Kidney (tissue), 14 donors: ENCODE measurements around the gene EME1. TPM values are rescaled to one million over a fixed set of nuclear protein-coding genes. Genes with fewer than 3 reads are reported as not detected.

Experiments
- DNase-seq, 5 donors: peaks; one replicate each; pipeline ENCODE4 v3.0.0-alpha.2; 2013 to 2020
- FAIRE-seq: peaks from 2 replicates; lab custom pipeline; 2012; peaks lifted over from hg19 to GRCh38; lab: Jason Lieb, UNC
- H3K27ac ChIP-seq, 2 donors: one replicate each; pipeline ENCODE4 v1.7.0; 2013; ENCODE audit warnings: low read depth in 2 of 2, low read length in 2 of 2, inconsistent platforms in 1 of 2
- H3K27me3 ChIP-seq: one replicate; pipeline ENCODE4 v1.7.1; 2013; ENCODE audit warnings: low read length, inconsistent platforms; ENCODE audit not compliant: control insufficient read depth, insufficient read depth
- H3K36me3 ChIP-seq, 3 donors: one replicate each; pipeline versions ENCODE4 v1.7.0 to v1.7.1; 2013; ENCODE audit warnings: low read length in 3 of 3, control low read depth in 1 of 3, inconsistent platforms in 1 of 3; ENCODE audit not compliant: insufficient read depth in 3 of 3, control insufficient read depth in 2 of 3
- H3K4me1 ChIP-seq, 3 donors: one replicate each; pipeline versions ENCODE4 v1.7.0 to v1.7.1; 2013; ENCODE audit warnings: low read length in 3 of 3, inconsistent platforms in 1 of 3, low read depth in 1 of 3; ENCODE audit not compliant: control insufficient read depth in 2 of 3, insufficient read depth in 2 of 3
- H3K4me3 ChIP-seq, 3 donors: one replicate each; pipeline versions ENCODE4 v1.7.0 to v1.8.1; 2013; ENCODE audit warnings: low read length in 3 of 3, control low read depth in 1 of 3, inconsistent platforms in 1 of 3
- H3K9ac ChIP-seq, 3 donors: one replicate each; pipeline versions ENCODE4 v1.7.0 to v1.7.1; 2013; ENCODE audit warnings: low read length in 3 of 3, control low read depth in 1 of 3, inconsistent platforms in 1 of 3
- H3K9me3 ChIP-seq, 3 donors: one replicate each; pipeline versions ENCODE4 v1.7.0 to v1.7.1; 2013; ENCODE audit warnings: low read length in 3 of 3, control low read depth in 1 of 3, inconsistent platforms in 1 of 3; ENCODE audit not compliant: control insufficient read depth in 2 of 3, insufficient read depth in 1 of 3
- CTCF ChIP-seq: IDR thresholded peaks from 3 replicates; pipeline ENCODE4 v1.5.1; 2012; ENCODE audit warnings: mild to moderate bottlenecking, moderate library complexity, borderline replicate concordance; ENCODE audit not compliant: insufficient read depth; ENCODE audit errors: extremely low read depth
- intact Hi-C: fragments of 100-400 bp; cut with DNase I; formaldehyde crosslinking; loops from one replicate; pipeline ENCODE4 v1.11.1; 2022
- polyA plus RNA-seq: library from polyadenylated mRNA; stranded (reverse); fragments of 350-450 nt; fragmentation: Illumina TruSeq; extraction: RNeasy Lipid Tissue Mini Kit (QIAGEN cat#74804); gene quantifications from one replicate; pipeline ENCODE4 v1.2.3, GENCODE V29; 2014; ENCODE audit warnings: low read depth, low replicate concordance; ENCODE audit not compliant: insufficient read depth
- total RNA-seq: library from RNA; stranded (reverse); fragmentation: NEBNext Ultra II Directional; extraction: Animal tissue kit (Norgen Biotek cat#: 25700); gene quantifications from one replicate; pipeline ENCODE4 v1.2.1, GENCODE V29; 2021
- donor health status: control.
- donor health status: control.
- donor health status: control.
- donor health status: control.
- donor health status: control.
- donor health status: DM: yes; HTN: yes; CAD: no.
- donor health status: Normal renal cell carcinoma (clear cell type).

Gene EME1
- total and polyA plus RNA-seq, 2 donors from 2014 or later, result 1.0 TPM; not detected in 1

DNA sequence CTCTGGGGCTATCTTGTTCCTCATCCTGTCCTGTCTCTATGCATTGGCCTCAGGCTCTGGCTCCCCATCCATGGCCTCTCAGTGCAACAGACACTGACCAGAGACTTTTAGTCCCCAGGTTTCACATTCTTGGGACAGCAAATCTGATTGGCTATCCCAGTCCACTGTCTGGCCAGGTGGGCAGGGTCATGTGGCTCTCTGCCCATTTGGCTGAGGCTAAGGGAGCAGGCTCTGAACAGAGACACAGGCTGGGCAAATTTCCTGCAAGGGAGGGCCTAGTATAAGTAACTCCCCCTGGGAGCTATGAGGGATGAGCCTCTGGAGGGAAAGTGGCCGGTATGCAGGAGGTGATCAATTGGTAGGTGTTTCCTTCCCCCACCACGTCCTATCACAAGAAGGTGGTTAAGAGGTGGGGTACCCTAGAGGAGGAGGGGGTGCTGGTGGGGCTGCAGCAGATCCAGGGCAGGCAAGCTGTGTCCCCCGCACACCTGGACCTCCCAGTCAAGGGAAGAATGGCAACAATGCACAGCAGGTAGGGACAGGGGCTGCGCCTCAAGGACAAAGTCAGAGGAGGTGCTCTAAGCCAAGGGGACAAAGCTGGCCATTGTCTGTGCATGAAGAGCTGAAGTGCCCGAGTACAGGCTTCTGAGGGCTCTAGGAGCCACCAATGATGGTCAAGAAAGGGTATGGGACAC is 13.9 kb upstream of the EME1 start:
- DNase-seq (no peak), FAIRE-seq (no peak)
- Histone ChIP-seq H3K4me3 (no peak overlapping the region), H3K27me3 (no peaks in the 10 kb centered on the region), H3K9me3 (no peaks in the 10 kb centered on the region), H3K27ac (no peak overlapping the region), H3K36me3 (peaks cover 3 to 23% (median 7%) of the 10 kb centered on the region in 3 donors), H3K4me1 (no peaks in the 10 kb centered on the region), H3K9ac (no peak overlapping the region)
- no peak for TF ChIP-seq CTCF
- intact Hi-C loops, result no loop called here

DNA sequence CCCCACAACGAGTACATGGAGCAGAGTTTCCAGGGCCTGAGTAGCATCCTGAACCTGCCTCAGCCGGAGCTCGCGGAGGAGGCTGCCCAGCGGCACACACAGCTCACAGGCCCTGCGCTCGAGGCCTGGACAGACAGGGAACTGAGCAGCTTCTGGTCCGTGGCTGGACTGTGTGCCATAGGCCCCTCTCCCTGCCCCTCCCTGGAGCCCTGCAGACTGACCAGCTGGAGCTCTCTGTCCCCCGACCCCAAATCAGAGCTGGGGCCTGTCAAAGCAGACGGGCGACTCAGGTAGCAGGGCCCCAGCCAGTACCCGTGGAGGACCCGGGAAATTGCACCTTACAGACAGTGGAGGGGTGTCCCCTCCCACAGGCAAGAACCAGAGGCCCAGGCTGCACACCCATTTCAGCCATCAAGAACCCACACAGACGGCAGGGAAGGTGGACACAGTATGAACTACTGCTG is 13.0 kb upstream of the EME1 start:
- TF ChIP-seq CTCF, result no peak
- intact Hi-C loops, result no loop called here
- DNase-seq (no peak), FAIRE-seq (no peak)
- no peaks in the 10 kb centered on the region for H3K9me3 ChIP-seq
- peaks cover 3 to 17% (median 7%) of the 10 kb centered on the region in 3 donors for H3K36me3 ChIP-seq
- H3K27me3 ChIP-seq, result no peaks in the 10 kb centered on the region
- no peaks in the 10 kb centered on the region for H3K4me1 ChIP-seq
- H3K4me3 ChIP-seq, result no peak overlapping the region
- no peak overlapping the region for H3K27ac ChIP-seq
- H3K9ac ChIP-seq, result no peak overlapping the region

DNA sequence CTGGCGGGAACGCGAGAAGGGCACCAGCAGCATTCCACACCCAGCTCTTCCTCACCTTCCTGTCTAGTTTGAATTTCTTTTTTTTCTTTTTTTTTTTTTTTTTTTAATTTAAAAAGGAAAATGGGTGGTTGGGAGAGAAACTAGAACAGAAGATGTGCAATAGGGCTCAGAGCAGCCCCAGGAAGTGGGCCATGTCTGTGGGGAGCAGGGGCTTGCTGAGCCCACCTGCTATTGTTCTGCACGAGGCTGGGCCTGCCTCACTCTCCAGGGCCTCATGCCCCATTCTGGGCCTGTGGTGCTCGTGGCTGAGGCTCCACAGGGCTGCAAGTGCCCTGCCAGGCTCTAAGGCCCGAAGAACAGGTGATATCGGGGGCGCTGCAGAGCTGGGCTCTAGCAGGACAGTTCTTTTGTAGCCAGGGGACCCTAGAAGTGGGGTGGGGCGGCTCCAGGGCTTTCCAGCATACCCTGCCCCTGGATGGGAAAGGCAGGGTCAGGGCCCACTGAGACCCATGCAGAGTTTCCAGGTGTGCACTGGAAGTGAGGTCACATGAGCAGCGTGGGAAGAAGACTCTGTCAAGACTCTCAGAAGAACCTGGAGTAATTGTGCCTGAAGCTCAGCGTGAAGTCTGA is 12.4 kb upstream of the EME1 start:
- FAIRE-seq (no peak), DNase-seq (no peak)
- no peak for TF ChIP-seq CTCF
- Histone ChIP-seq H3K27me3 (no peaks in the 10 kb centered on the region), H3K9ac (no peak overlapping the region), H3K4me3 (no peak overlapping the region), H3K9me3 (no peaks in the 10 kb centered on the region), H3K27ac (no peak overlapping the region), H3K4me1 (no peaks in the 10 kb centered on the region), H3K36me3 (peaks cover 3 to 13% (median 7%) of the 10 kb centered on the region in 3 donors)
- intact Hi-C loops, result no loop called here
